GM20000 (cell line): ENCODE results near the gene SV2A.

Experiments
- DNase-seq: peaks from one replicate; pipeline ENCODE4 v3.0.0; 2012; ENCODE audit warnings: low spot score
- CTCF ChIP-seq: IDR thresholded peaks from 2 replicates; pipeline ENCODE4 v1.5.1; 2012; ENCODE audit warnings: mild to moderate bottlenecking, control low read depth; ENCODE audit errors: extremely low read depth, missing control alignments

The SV2A gene

GRCh38 chr1:149927563-149928400 lies 10.1 kb upstream of the SV2A start, which contains the start of gene SF3B4:
TSS of gene SF3B4 (minus strand) at chr1:149927803. CDS start at chr1:149927759, 44 bp downstream.
- TF ChIP-seq CTCF: no peak
- DNase-seq: peak; percentile 91

GRCh38 chr1:149927056-149927562 lies 9.5 kb upstream of the SV2A start:
- TF ChIP-seq CTCF: no peak
- DNase-seq: no peak

- DNase-seq: no peak
- no peak for TF ChIP-seq CTCF
These were observed 8.7 kb upstream of the SV2A start for GRCh38 chr1:149926296-149926695.

- DNase-seq: no peak
- no peak for TF ChIP-seq CTCF
These were observed 8.1 kb upstream of the SV2A start for GRCh38 chr1:149925751-149926150.

- TF ChIP-seq CTCF: no peak
- no peak for DNase-seq
These were observed 7.7 kb upstream of the SV2A start for GRCh38 chr1:149925345-149925744.

- no peak for DNase-seq
These were observed 6.0 kb upstream of the SV2A start for GRCh38 chr1:149923626-149924025.

GRCh38 chr1:149916898-149917252 lies 769 bp downstream of the SV2A start:
- TF ChIP-seq CTCF: no peak
- no peak for DNase-seq

More at GRCh38 chr1:149923626-149924025, 6.0 kb upstream of the SV2A start:
- TF ChIP-seq CTCF: no peak
